SHP77 treated with DMSO at 0.1 percent for 48 hours (cell line): ENCODE data around the gene LCN10.

Experiments
- DNase-seq: peaks from one replicate; lab custom pipeline; 2025; lab: John Stamatoyannopoulos, UW

LCN10 gene

DNA sequence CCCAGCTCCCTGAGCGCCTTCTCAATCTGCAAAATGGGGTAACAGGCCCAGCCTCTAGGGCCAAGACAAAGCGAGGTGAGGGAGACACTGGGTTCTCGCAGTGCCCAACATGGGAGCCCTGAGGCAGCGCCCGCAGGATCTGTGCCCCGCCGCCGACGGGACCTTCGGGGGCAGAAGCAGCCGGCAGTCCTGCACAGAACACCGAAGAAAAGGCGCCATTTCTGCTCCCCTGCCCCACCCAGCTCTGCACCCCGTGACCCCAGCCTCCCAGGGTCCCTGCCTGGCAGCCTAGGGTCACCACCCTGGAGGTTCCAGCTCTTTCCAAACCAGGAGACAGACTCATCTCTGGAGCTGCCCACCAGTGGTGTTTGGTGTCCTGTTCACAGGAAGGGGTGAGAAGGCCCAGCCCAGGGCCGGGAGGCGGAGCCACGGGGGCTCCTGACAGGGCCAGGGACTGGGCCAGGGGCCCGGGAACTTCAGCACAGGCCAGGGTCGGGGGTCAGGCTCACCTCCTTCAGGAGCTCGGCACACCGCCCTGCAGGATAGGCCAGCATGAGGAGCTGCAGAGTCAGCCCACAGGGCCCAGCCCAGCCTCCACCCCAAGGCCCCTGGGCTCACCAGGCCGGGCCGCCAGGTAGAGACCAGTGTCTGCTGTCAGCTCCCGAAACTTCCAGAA is 12.0 kb upstream of the LCN10 start:
- DNase-seq: no peak

DNA sequence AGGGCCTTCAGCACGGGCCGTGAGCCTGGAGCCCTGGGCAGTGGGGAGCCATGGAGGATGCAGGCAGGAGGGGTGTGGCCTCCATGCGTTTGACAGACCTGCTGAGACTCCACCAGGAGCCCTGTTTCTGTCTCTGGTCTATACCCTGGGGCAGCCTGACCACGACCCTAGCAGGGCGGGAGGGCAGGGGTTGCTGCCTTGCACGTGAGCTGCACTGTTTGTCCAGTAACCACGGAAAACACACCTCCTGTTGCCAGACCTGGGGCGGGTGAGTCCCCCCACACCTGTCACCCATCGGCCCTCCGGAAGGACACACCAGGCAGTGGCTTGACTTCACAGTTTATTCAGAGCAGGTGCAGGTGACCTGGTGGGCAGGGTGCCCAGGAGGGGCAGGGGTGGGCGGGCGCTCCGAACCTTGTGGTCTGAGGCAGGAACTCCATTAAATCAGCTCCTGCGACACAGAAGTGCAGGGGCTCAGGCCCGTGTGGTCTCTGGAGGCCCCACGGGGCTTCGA is 11.4 kb upstream of the LCN10 start:
- no peak for DNase-seq

GRCh38 chr9:136753371-136754058 is 10.8 kb upstream of the LCN10 start:
- DNase-seq: no peak

GRCh38 chr9:136751814-136752213 is 9.1 kb upstream of the LCN10 start:
- DNase-seq: no peak

DNA sequence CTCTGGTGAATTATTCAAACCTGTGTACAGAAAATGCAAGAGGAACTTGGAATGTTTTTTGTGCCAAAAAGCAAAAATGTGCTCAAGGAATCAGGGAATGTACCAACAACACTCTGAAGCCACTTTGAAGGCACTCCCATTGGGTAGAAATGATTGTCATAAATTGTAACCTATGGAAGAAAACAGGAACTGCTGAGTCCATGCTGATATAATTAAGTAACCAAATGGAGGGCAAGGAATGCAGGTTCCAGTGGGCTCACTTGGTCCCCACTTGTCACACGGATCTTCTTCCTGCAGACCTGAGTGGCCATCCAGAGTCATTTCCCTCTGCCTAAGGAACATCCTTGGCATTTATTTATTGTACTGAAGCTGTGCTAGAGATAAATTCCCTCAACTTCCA is 8.5 kb upstream of the LCN10 start:
- no peak for DNase-seq

DNA sequence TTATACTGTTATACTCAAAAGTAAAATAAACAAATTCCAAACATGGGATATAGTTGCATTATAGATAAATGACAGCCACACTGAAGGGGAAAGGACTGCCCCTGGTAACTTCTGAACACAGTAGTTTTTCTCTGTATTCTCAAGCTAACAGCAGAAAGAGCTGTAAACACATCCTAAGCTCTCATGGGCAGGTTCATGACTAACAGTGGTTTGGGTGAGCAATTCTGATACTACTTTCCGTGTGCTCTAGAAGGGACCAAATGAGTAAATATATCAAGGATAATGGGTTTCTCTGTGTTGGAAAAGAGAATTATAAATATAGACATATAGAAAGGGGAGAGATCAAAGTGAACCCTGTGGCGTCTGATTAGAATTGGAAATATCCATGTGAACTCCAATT is 7.8 kb upstream of the LCN10 start:
- no peak for DNase-seq

- no peak for DNase-seq
Observed at GRCh38 chr9:136748666-136749611, 6.2 kb upstream of the LCN10 start.

- no peak for DNase-seq
Observed at GRCh38 chr9:136748201-136748600, 5.5 kb upstream of the LCN10 start, which contains the start of gene LCN6. TSS of gene LCN6 (minus strand) at chr9:136748525. CDS start at chr9:136748483, 42 bp downstream.

DNA sequence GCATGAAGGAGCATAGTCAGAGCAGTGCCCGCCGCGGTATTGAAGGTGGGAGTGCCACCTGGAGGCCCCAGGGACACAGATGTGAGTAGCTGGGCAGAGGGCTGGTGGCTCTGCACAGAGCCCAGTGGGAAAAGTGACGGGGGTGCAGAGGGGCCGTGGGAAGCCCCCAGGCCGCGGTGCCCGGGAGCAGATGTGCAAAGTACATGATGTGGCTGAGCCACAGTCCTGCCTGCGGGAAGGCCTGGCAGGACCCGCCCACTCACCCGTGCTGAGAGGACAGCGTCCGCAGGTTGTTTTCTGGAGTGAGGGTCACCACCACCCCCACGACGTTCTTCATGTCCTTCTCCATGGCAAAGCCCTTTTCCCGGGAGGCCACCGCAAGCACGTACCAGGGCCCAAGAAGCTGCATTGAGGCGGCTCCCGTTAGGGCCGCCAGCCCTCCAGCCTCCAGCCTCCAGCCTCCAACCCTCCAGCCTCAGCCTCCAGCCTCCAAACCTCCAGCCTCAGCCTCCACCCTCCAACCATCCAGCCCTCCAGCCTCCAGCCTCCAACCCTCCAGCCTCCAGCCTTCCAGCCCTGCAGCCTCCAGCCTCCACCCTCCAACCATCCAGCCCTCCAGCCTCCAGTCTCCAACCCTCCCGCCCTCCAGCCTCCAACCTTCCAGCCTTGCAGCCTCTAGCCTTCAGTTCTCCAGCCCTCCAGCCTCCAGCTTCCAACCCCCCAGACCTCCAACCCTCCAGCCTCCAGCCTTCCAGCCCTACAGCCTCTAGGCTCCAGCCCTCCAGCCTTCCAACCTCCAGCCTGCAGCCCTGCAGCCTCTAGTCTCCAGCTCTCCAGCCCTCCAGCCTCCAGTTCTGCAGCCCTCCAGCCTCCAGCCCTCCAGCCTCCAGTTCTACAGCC is 4.7 kb upstream of the LCN10 start:
- no peak for DNase-seq

GRCh38 chr9:136746621-136747020 is 3.9 kb upstream of the LCN10 start:
- DNase-seq: no peak

DNA sequence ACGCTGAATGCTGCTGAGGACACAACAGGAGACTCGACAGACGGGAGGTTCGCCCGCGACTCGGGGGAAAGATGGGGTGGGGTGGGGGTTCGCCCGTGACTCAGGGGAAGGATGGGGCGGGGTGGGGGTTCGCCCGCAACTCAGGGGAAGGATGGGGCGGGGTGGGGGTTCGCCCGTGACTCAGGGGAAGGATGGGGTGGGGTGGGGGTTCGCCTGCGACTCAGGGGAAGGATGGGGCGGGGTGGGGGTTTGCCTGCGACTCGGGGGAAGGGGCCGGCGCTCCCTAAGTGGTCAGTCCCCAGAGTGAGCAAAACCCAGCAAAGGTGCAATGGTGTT is 3.4 kb upstream of the LCN10 start:
- no peak for DNase-seq

- no peak for DNase-seq
Observed at GRCh38 chr9:136745389-136746154, 2.8 kb upstream of the LCN10 start.

GRCh38 chr9:136744773-136745172 is 2.0 kb upstream of the LCN10 start:
- no peak for DNase-seq

- DNase-seq: no peak
Observed at GRCh38 chr9:136743639-136744211, 985 bp upstream of the LCN10 start.

GRCh38 chr9:136741883-136742571 is 713 bp downstream of the LCN10 start:
- no peak for DNase-seq

DNA sequence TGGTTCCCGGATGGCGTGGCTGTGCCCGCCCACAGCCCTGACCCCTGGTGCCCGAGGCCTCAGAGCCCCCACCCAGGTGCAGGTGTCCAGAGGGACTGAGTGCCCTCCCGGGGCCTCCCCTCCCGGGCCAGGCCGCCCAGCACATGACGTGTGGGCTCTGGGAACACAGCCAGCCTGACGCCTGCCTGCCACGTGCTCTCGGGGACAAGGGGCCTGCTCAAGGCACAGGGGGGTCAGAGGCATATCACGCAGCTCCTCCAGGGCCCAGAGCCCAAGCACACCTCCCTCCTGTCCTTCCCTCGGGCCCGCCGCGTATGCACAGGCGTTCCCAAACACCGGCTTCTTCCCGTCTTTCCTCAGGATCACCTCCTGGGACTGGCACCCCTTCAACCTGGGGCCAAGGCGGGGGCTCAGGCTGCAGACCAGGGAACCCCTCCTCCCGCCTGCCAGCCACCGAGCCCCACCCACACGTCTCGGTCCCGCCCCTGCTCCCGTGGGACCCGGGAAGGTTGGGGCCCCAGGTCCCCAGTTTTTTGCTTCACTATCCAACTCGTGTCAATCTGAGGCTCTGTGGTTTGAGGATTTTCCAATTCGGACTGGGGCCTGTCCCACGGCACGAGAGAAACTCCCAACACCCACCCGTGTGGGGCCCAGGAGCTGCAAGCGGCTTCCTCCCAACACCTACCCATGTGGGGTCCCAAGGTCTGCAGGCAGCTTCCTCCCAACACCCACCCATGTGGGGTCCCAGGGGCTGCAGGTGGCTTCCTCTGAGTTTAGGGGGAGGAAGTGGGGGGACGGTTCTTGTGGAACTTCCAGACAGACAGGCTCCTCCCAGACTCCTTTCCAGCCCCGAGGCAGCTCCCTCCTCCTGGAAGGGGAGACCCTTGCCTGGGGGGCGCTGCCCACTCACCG is 1.5 kb downstream of the LCN10 start:
- no peak for DNase-seq

DNA sequence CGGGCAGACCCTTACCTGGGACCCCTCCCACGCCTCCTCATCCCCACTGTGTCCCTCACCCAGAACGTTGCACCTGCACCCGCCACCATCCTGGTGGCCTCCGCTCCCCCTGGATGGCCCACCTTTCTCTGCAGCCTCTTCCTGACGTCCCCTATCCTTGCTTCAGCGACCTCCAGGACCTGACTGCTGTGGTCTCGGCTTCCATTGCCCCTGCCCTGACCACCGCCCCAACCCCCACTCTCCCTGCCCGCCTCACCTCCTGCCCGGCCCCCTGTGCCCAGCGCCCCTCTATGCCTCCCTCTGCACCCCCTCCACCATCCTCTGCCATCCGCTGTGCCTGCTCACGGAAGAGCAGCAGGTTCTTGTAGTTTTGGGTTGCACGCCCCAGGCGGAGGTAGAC is 2.2 kb downstream of the LCN10 start:
- no peak for DNase-seq

DNA sequence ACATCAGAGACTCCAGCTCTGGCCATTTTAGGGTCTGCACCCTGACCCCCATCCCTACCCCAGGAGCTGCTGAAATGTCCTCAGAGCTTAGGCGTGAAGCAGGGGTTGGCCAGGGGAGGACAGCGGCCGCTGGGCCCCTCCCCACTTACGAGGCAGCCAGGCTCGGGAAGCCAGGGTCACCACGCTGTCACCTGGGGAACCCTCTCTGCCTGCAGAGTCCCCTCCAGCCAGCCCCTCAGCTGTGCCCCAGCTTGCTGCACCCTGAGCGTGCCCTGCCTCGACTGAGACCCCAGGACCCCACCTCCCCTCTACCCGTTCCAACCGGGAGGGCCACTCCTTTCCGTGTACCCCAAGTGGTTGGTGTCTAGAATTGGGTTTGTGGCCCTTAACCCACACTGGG is 2.7 kb downstream of the LCN10 start:
- no peak for DNase-seq

- no peak for DNase-seq
Observed at GRCh38 chr9:136739509-136739908, 3.2 kb downstream of the LCN10 start.
